Body of pancreas (tissue), 4 donors: ENCODE results near the gene DDX6.

Experiments used
- POLR2A ChIP-seq, 3 donors: fragments of 450-650 bp; IDR thresholded peaks; one replicate each; pipeline ENCODE4 v1.6.1; 2016; ENCODE audit warnings: antibody characterized with exemption in 3 of 3, mild to moderate bottlenecking in 2 of 3
- TF ChIP-seq, protein P1 (sequence below), 7 experiments: fragments of 450-650 bp in 4 of 7; fragments of 200-600 bp in 3 of 7; sonication (generic) in 3 of 7; IDR thresholded peaks; one replicate each; pipeline ENCODE4 v1.5.1; 2016 to 2019; ENCODE audit warnings: antibody characterized with exemption in 7 of 7

DNA sequence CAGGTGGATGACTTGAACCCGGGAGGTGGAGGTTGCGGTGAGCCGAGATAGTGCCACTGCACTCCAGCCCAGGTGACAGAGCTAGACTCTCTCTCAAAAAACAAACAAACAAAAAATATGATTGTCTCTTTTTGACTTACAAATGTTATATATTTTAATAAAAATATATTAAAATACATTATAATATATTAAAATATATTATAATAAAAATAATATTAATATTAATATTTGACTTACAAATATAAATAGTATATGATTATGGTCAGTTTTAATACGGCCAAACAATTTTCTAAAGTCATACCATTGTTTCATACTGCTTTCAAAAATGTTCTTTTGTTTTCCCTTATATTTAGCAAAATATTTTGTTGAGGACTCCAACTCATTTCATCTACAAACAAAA, 27.2 kb upstream of the DDX6 start:
- TF ChIP-seq, protein P1, sequence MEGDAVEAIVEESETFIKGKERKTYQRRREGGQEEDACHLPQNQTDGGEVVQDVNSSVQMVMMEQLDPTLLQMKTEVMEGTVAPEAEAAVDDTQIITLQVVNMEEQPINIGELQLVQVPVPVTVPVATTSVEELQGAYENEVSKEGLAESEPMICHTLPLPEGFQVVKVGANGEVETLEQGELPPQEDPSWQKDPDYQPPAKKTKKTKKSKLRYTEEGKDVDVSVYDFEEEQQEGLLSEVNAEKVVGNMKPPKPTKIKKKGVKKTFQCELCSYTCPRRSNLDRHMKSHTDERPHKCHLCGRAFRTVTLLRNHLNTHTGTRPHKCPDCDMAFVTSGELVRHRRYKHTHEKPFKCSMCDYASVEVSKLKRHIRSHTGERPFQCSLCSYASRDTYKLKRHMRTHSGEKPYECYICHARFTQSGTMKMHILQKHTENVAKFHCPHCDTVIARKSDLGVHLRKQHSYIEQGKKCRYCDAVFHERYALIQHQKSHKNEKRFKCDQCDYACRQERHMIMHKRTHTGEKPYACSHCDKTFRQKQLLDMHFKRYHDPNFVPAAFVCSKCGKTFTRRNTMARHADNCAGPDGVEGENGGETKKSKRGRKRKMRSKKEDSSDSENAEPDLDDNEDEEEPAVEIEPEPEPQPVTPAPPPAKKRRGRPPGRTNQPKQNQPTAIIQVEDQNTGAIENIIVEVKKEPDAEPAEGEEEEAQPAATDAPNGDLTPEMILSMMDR (IDR thresholded peaks at IDR 0.05): no peak
- TF ChIP-seq POLR2A (IDR thresholded peaks at IDR 0.05): no peak
